GM13977 (cell line): Measurements from ENCODE around the gene PDYN.
"Not testable (repeated sequence)": the region's sequence is repeated elsewhere in the genome, so short reads cannot be mapped to it uniquely, and the experiment has no call there.

Experiments used
- DNase-seq: peaks from one replicate; pipeline ENCODE4 v3.0.0; 2012; ENCODE audit warnings: low spot score
- CTCF ChIP-seq: IDR thresholded peaks from 2 replicates; pipeline ENCODE4 v1.5.1; 2012; ENCODE audit warnings: mild to moderate bottlenecking, control low read depth; ENCODE audit not compliant: insufficient read depth; ENCODE audit errors: extremely low read depth, missing control alignments
- in situ Hi-C: fragments of 300-500 bp; cut with MboI; formaldehyde crosslinking; loops from one replicate; pipeline ENCODE4 v1.12.0; 2022; ENCODE audit warnings: low sequenced_read_pairs, low pct_unique_long_range_greater_than_20kb, mixed read lengths, inconsistent platforms; ENCODE audit not compliant: unreplicated experiment

Gene PDYN

GRCh38 chr20:1993986-1994385 is at the start of gene PDYN:
TSS of gene PDYN (minus strand) at chr20:1994058. CDS start at chr20:1983084, 10,974 bp downstream.
- in situ Hi-C loops: no loop called here
- DNase-seq: no peak
- no peak for TF ChIP-seq CTCF

GRCh38 chr20:2042400-2042799 is 48.5 kb upstream of the PDYN start:
- in situ Hi-C loops: no loop called here
- DNase-seq: no peak
- TF ChIP-seq CTCF: no peak

GRCh38 chr20:2038161-2038560 is 44.3 kb upstream of the PDYN start:
- in situ Hi-C loops: no loop called here
- TF ChIP-seq CTCF: no peak
- DNase-seq: no peak

GRCh38 chr20:2037296-2037914 is 43.5 kb upstream of the PDYN start:
- in situ Hi-C loops: no loop called here
- DNase-seq: no peak

GRCh38 chr20:2036357-2036756 is 42.5 kb upstream of the PDYN start:
- DNase-seq, in situ Hi-C loops: not testable (repeated sequence)

More at GRCh38 chr20:2037296-2037914, 43.5 kb upstream of the PDYN start:
- no peak for TF ChIP-seq CTCF

- no peak for DNase-seq
- in situ Hi-C loops: no loop called here
- no peak for TF ChIP-seq CTCF
Observed at GRCh38 chr20:2032168-2032567, 38.3 kb upstream of the PDYN start.

GRCh38 chr20:2026514-2026913 is 32.7 kb upstream of the PDYN start:
- TF ChIP-seq CTCF: no peak
- DNase-seq: no peak
- in situ Hi-C loops: no loop called here
